Activated T-cell treated with anti-CD3 and anti-CD28 coated beads, Interleukin-2, amount 50 U/mL, for 48 hours (primary cell): ENCODE measurements around the gene ADAMTS6.
"Not testable (repeated sequence)": the region's sequence is repeated elsewhere in the genome, so short reads cannot be mapped to it uniquely, and the experiment has no call there.

ENCODE experiments used
- DNase-seq, 2 experiments: peaks; one replicate each; pipeline ENCODE4 v3.0.0-alpha.2; 2020

Gene ADAMTS6

DNA sequence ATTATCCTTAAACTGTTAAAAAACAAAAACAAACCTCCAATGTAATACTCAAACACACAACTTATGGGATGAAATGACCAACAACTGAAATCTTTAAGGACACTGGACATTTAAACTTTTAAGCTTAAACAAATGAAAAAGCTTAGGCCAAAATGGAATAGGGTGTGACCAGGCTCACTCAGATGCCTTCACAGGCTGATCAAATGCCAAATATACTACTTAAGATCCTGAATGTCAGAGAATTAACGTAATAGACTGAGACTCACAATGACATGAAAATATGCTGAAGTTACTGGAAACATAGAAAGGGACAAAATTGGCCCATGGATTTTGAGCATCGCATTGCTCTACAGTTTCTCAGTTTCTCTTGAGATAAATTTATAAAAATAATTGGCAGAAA lies 286.8 kb downstream of the ADAMTS6 start:
- no peak for DNase-seq

DNA sequence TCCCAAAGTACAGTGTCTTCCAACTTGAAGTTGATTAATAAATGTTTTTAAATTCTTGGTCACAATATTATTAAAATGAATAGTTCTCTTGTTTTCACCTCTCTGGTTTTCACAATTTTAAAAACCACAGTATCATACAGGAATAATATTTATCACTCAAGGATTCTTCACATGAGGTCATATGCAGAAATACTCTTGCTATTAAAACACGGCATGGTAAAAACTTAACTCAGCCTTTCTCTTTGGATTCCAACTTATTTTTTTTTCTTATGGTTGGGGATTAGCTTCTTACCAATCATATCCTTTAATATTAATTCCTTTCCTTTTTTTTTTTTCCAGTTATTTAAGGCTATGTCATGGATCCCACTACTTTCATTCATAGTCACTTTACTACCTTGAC lies 289.4 kb downstream of the ADAMTS6 start:
- DNase-seq, result no peak

DNA sequence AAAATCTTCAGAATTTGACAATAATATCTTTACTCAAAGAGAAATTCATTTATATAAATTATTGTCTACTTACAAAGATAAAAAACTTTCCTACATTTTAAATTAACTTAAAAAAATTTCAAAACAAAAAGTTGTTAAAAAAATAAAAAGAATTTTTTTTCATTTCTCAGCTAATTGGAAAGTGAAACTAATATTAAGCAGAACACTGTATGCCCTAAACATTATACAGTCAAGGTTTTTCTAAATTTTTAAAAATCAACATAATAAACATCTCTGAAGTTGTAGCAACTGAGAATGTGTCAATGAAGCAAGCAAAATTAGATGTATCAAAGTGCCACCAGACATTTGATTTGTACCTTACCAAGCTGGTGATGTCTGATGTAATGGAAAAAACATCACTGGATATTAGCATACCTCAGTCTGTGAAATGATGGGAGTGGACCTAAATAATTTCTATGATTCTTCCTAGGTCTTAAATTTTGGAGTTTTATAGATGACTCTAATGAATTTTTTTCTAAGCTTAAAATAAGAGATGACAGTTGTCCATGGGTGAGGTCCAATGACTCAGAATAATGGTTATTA lies 290.1 kb downstream of the ADAMTS6 start:
- DNase-seq, result no peak

DNA sequence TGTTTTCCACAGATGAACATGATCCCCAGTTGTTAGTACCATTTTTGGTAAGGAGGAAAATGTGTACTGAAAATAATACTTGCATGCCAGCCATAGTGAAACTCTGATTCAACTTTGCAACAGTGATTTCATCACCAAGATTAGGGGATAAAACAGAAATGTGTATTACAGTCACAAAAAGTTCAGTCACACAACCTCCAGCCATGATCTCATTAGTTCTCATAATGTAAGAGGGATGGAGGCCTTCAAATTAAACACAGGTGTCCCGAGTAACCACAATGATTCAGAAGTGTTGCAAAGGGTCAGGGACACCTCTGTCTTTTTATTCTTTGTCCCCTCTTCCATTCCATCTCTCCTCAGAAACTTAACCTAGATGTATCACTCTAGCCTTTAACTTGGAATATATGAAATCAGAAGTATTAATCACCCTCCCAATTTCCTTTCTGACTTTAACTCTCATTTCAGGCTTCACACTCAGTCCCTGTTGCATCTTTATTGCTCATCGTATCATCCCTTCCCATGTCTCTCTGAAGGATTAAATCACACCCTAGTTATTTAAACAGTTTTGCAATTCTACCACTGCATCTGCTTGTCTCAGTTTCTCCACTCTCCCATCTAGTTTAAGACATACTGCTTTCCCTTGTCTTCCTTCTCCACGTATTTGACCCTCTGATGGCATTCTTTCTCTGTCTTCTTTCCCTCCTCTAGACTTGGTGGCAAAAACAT lies 291.2 kb downstream of the ADAMTS6 start:
- peak in 1 of 2 experiments; percentile 44 for DNase-seq

DNA sequence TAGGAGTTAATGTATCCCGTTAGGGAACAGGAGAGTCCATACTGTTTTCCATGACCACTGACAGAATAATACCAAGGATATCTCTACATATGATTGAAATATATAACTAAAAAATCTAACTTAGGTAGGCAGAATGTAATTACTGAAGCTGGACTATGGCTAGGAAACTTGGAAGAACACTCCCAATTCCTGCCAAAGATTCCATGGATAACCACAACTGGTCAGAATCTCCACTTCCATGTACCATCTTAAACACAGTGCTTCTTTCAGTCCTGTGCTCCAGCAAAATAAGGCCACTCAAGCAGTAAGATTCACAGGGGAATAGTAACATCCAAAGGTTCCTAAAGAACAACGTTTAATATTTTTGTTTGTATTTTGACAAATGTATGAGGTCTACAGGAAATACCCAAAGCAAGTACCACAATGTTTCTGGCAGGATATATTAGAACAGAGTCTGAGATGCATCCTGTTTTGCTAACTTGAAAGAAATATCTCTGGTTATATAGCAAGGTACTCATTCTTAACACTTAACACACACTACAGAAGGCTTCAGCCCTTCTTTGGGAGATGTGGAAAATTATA lies 295.0 kb downstream of the ADAMTS6 start:
- DNase-seq, result no peak

DNA sequence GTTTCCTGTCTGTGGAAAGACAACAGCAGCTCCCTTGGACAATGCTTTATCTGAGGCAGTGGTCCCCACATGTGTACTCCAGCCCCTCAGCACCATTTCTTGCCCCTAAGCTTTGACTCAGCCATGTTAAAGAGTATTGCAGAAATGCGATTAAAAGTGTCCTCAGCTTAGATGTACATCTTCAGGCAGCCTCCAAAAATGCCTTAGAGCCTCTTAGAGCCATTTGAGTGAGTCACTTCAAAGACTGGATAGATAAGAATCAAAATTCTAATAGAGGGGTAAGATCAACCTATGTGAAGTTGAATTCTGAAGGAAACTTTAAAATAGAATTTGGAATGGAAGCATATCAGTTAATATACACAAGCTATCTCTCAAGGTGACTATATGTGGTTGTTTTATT lies 296.3 kb downstream of the ADAMTS6 start:
- DNase-seq, result no peak

DNA sequence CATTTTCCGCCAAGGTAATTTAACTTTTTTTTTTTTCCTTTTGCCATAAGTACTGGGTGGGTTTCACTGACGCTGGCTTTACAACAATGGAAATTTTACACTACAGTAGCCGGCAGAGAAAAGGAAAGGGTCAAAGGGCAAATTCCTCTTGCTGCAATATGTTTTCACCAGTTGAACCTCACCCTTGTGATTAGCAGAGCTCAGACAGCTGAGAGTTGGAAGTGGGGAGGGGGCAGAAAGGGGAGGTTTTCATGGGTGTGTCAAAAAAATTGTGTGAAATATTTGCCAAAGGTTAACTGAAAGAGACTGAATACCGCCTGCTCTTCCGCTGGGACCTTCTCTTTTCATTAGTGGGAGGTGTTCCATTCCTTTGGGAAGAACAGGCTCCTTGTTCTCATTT lies 296.9 kb downstream of the ADAMTS6 start:
- no peak for DNase-seq

DNA sequence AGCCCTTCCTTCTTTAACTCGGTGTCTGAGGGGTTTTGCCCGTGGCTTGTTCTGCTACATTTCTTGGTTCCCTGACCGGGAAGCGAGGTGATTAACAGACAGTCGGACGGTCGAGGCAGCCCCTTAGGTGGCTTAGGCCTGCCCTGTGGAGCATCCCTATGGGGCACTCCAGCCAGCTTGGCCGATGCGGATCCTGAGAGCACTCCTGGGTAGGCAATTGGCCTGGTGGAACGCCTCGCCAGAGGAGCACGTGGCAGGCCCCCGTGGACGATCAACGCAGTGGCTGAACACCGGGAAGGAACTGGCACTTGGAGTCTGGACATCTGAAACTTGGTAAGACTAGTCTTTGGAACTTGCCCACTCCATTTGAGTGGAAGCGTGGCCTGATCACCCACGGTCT lies 307.5 kb downstream of the ADAMTS6 start:
- DNase-seq, result not testable (repeated sequence)

DNA sequence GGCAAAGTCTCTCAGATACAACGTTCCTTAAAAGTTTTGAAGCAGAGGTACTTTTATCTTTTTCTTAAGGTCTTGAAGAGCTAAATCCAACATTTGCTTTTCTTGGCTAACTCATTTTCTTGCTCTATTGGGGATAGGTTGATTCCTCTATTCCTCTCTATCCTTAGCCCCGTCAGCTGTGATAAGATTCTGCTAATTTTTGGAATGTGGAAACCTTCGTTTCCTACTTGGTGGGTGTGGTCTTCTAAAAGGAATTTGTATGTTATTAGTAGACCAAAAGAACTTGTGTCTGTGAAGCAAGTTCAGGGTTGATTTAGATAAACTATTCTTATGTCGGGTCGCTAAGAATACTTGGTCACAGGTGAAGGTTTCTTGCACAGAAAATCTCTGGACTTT lies 308.6 kb downstream of the ADAMTS6 start:
- no peak for DNase-seq

DNA sequence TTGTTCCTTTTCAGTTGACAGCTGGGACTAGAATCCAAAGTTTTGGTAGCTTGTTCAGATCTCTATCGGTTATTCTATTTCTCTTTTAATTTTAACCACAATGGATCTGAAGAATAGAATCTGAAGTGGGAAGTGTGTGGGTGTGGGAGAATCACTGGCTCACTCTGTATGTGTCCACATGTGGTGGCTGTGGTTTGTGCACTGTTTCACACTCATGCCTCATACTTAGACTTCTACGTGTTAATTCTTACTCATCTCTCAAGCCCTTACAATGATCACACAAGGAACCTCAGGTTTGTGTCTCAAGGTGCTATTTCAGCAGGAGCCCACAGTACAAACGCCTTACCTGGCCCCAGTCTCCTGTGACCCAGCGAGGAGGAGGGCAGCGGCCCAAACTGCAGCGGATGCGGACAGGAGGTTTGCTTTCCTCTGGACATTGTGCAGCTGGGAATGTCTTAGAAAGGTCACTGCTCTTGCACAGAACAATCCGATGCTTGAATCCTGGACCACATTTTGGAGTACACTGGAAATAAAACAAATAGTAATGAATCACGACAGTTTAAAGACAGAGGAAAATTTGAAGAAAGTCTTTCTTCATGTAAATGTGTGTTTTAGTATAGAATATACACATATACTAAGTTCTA lies 309.1 kb downstream of the ADAMTS6 start:
- DNase-seq, result peak; percentile 75 to 77

DNA sequence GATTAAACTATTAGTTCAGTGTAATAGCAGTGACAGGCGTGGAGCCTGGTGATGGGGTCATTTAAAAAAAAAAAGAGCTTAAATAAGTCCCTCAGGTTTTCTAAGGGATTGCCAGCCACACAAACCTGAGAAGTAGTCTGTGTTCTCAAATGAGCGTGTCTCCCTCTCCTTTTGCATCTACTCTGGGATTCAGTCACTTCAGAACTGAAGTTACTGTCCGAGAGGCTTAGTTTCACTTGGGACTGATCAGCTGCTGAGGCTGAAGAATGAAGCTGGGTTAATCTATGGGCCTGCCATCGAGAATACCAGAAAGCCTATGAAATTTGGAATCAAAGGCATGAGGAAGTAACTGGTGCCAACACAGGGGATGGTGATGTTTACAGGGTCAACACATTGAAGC lies 310.1 kb downstream of the ADAMTS6 start:
- DNase-seq, result no peak

DNA sequence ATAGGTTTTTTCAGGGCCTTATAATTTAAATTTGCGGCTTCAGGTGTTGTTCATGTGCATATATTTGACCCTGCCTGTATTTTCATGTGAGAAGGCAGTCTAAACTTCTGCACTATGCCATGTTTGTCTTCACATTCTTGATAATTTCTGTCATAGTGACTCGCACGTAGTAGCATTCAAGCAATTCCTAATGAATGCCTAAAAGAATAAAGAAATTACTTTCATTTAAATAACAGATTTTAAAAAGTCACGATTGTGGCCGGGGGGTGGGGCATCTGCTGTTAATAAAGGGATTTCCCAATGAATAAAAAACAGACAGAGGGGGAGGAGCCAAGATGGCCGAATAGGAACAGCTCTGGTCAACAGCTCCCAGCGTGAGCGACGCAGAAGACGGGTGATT lies 318.0 kb downstream of the ADAMTS6 start:
- no peak for DNase-seq

DNA sequence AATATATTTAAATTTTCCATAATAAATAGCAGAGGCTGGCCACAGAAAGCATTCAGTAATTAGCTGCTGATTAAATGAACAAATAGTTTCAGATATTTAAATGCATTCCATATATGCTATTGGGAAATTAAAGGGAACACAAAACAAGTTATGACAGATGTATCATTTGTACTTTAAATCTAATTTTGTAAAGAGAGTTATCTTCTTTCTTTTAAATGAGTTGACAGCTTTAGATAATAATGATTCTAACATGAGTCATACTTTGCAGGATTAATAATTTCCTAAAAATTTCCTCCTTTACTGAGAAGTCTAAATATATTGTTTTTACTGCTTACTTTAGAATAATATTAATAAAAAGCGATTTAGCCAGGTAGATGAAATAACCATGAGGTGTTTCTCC lies 320.1 kb downstream of the ADAMTS6 start:
- DNase-seq, result no peak

DNA sequence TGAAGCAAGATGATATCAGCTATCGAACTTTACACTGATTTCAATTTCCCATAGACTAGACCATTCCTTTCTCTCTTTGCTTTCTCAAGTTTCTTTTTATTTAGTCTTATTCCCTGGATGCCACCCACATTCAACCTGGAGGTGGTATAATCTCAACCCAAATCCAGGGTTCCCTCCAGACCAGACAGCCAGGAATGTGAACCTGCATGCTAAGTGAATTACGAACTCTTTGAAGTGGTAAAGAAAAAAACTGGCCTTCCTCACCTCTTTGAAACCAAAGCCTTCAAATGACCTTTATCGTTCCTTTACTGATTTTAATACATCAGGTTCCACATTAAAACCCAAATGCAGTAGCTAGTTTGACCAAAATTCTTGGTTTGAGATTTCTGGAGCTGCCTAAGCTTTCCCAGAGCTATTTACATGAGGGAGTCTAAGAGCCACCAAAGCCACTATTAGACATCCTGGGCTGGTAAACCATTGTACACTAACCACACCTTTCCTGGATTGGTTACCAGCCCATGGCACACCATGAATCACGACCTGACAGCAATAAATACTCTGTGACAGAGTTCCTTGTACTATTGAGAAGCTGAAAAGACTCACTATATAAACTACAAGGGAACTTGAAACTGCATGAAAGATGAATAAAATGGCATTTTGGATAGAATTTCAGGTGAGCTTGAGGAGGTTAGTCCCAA lies 323.7 kb downstream of the ADAMTS6 start:
- no peak for DNase-seq

DNA sequence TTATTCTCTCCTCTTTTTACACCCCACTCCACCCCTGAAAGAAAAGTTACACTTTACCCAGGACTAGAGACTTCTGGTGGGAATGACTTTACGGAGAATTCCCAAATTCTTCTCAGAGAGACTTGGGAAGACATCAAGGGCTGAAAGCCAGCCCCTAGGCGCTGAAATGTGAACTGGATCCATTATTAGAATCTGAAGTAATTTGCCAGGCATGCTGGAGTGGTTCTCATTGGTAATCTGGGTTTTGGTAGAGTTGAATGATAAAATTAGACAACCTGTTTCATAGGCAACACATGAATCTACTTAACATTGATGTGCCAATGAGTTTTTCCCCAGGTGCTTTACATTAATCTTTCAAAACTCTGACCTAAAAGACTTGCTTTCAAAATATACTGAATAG lies 324.8 kb downstream of the ADAMTS6 start:
- no peak for DNase-seq

DNA sequence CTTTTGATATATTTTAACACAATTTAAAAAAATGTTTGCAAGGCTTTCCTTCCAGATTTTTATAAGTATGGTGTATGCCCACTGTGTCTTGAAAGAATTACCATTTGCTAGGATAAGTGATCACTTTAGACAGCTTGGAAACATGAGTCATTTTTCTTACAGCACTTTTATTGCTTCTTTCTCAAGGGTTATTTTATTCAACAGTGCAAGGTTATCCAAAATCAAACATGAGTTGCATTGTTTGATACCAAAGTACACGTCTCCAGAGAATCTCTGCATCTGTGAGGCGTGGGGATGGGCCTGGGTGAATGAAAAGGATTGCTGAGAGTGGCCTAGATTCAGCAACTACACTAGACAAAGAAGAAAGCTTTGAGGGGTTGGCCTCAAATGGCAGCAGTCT lies 329.6 kb downstream of the ADAMTS6 start:
- no peak for DNase-seq

DNA sequence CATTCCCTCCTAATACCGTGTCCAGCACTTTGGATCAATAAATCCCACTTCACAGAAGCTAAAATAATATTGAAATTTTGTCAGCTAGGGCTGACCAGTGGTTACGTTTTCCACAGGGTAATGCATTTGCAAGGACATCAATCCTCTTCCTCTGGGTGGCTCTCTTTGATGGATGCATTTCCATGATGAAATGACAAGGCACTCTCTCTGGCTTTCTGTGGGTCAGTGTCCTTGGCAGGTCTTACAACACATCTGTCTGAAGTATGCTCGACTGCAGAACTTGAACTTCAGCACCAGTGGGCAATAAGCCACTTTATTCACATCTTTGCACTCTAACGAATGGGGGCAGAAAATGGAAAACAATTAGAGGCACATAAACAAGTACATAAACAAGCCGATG lies 330.1 kb downstream of the ADAMTS6 start:
- DNase-seq, result no peak

DNA sequence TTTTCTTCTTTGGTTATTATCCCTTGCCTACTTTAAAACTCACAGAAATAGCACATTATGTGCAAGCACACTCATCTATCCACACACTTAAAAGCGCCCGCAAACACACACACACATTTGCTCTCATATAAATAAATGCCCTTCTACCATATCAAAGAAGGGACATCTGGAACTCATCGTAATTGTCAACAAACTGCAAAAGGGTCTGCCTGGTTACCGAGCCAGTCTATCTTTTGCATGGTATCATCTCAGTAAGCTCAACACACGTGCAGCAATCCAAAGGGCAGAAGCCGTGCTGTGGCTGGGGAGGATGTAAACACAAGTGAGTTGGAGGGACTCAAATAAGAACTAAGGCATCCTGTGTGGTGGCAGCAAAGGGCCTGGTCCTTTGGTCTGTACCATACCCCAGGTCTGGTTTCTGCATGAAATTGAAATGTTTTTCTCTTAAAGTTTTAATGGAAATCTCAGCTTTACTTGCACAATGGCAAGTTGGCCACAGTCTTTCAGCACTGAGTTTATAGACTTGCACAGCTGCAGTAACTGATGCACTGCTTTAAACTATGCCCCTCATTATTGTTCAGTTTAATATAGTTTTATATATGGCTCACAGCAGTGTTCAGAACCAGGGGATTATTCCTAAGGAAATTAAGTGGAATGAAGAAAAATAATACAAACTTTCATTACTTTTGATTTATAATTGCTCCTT lies 331.0 kb downstream of the ADAMTS6 start:
- no peak for DNase-seq

DNA sequence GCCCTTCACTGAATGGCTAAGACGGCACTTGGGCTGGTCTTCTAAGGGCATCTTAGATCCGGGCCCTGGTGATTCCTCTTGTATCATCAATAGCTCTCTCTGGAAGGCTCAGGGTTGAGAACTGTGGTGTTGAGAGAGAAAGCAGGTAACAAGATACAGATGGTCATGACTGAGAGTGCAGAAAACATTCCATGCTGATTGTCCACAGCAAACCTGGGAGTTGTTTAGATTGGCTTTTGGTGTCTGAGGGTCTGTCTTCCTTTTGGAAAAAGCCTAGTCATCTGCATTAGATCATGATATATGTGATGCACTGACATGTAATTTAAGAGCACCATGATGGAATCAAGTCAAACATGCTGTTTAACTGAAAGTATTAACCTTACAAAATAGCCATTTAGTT lies 331.9 kb downstream of the ADAMTS6 start:
- DNase-seq, result no peak

DNA sequence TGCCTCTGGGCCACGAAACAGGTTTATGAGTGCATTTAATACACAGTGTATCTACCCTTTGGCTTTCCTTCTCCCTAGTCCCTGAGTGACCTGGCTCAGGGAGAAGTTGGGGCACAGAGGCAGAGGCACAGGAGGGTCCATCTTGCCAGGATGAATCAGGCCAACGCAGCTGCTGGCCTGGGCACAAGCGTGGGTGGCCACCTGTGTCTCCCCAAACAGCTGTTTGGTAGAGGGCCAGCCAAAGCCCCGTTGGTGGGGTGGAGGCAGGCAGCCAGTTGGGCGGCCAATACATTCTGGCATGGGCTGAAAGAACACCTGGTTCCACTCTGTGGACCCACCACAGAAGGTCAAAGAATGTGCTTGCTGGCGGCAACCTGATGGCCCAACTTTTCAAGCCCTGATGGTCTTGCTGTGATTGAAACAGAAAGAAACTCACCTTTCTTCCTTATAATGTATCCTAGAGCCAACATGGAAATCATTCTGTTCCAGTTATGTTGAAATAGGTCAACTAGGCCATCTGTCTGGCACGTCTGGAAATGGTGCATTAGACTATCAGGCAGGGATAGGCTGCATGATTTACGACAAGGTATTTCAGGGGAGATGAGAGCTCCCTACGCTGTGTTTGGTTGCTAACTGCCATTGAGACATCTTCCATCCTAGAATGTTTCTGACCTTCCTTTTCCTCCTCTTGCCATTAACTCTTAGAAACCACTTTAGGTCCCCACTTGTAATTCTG lies 337.4 kb downstream of the ADAMTS6 start:
- DNase-seq, result no peak

DNA sequence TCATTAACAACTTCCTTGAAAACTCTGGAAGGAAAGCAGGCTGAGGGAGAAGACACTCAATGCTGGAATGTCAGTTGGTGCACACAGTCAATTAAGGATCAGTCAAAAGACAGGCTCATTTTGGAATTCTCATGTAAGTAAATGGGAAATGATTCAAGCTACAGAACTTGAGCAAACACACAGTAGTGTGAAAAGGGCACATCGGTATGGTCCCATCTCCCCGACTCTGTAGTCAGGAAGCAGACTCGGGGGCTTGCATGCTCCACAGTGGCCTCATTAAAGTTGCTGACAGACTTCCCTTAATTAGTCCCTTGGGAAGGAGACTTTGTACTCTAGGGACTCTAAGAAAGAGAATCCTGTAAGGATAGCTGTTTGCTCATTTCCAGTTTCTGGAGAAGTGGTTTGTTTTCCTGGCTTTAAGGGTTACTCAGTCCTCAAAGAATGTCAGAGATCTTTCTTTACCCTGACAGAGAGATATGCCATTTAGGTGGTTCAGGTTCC lies 339.2 kb downstream of the ADAMTS6 start:
- DNase-seq, result no peak

DNA sequence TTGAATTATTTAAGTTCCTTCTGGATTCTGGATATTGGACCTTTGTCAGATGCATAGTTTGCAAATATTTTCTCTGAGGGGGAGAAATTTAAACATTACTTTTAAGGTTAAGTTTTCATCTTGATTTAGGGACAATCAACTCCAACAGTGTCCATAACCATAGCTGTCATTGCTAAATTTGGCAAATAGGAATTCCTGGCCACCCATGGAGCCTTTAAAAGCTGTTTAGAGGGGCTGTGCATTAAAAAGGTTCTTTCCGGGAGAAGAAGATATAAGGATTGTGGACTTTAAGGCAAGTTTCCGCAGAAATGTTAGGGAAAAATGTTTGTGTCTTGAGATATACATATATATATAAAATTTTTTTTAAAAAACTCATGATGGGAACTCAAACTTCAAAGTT lies 339.7 kb downstream of the ADAMTS6 start:
- no peak for DNase-seq
